GM12872 (cell line): ENCODE measurements around the gene FBXO34.

Source experiments
- CTCF ChIP-seq: IDR thresholded peaks from 3 replicates; pipeline ENCODE4 v1.5.1; 2011; ENCODE audit warnings: low read depth, mild to moderate bottlenecking, low read length, moderate library complexity; ENCODE audit not compliant: insufficient read depth

Gene FBXO34

GRCh38 chr14:55285048-55285652 lies 13.9 kb downstream of the FBXO34 start:
- no peak for TF ChIP-seq CTCF

GRCh38 chr14:55288439-55288838 lies 17.2 kb downstream of the FBXO34 start:
- no peak for TF ChIP-seq CTCF

- TF ChIP-seq CTCF, result no peak
Measured at GRCh38 chr14:55291480-55292081, 20.4 kb downstream of the FBXO34 start.

- TF ChIP-seq CTCF, result no peak
Measured at GRCh38 chr14:55294603-55295002, 23.4 kb downstream of the FBXO34 start.

GRCh38 chr14:55297611-55298499 lies 26.6 kb downstream of the FBXO34 start:
- peak; percentile 36; the same call in 2 of the 3 replicates for TF ChIP-seq CTCF

- TF ChIP-seq CTCF, result no peak
Measured at GRCh38 chr14:55298500-55298822, 27.2 kb downstream of the FBXO34 start.

- TF ChIP-seq CTCF, result no peak
Measured at GRCh38 chr14:55301437-55302121, 30.4 kb downstream of the FBXO34 start.
